Prostate gland (tissue), 2 donors: ENCODE results near the gene YEATS2. TPM values are rescaled to one million over a fixed set of nuclear protein-coding genes. Genes with fewer than 3 reads are reported as not detected.
"Not testable (repeated sequence)": the region's sequence is repeated elsewhere in the genome, so short reads cannot be mapped to it uniquely, and the experiment has no call there.

Source experiments
- DNase-seq: peaks from one replicate; pipeline ENCODE4 v3.0.0-alpha.2; 2019; ENCODE audit warnings: low spot score
- H3K27ac ChIP-seq, 2 donors: fragments of 200-600 bp; sonication (generic); 2 replicates each; pipeline ENCODE4 v1.5.1; 2017 to 2019
- H3K27me3 ChIP-seq: fragments of 200-600 bp; sonication (generic); replicated peaks from 2 replicates; pipeline ENCODE4 v1.5.1; 2019; ENCODE audit not compliant: insufficient read depth
- H3K36me3 ChIP-seq, 2 donors: fragments of 200-600 bp; sonication (generic); 1 replicate in 1 of 2; 2 replicates in 1 of 2; pipeline versions ENCODE4 v1.5.1 to v1.8.1; 2017 to 2019
- H3K4me1 ChIP-seq: fragments of 200-600 bp; sonication (generic); replicated peaks from 2 replicates; pipeline ENCODE4 v1.5.1; 2019
- H3K4me3 ChIP-seq, 2 donors: fragments of 200-600 bp; sonication (generic); 2 replicates each; pipeline ENCODE4 v1.5.1; 2017 to 2019
- H3K9me3 ChIP-seq: fragments of 200-600 bp; sonication (generic); 2 replicates; pipeline ENCODE4 v1.5.1; 2017
- POLR2A ChIP-seq: fragments of 450-650 bp; IDR thresholded peaks from one replicate; pipeline ENCODE4 v1.6.1; 2016; ENCODE audit warnings: antibody characterized with exemption, mild to moderate bottlenecking
- POLR2AphosphoS5 ChIP-seq: sonication (generic); formaldehyde crosslinking; IDR thresholded peaks from one replicate; pipeline ENCODE4 v1.6.1; 2017; ENCODE audit warnings: antibody characterized with exemption
- whole genome bisulfite sequencing: methylation state at CpG from one replicate; pipeline ENCODE4 v1.1.5; 2018; 5-methylcytosine and 5-hydroxymethylcytosine counted together
- intact Hi-C: fragments of 100-400 bp; cut with DNase I; formaldehyde crosslinking; loops from one replicate; pipeline ENCODE4 v1.14.2; 2022
- total RNA-seq, 2 donors: library from RNA; depleted of rRNA; stranded (reverse); fragments of >200 nt; gene quantifications; one replicate each; pipeline ENCODE4 v1.1.0, GENCODE V29; 2016
- TF ChIP-seq, protein P1 (sequence below), 4 experiments: fragments of 200-600 bp in 2 of 4; fragments of 450-650 bp in 2 of 4; sonication (generic) in 2 of 4; IDR thresholded peaks; 1 replicate in 3 of 4; 2 replicates in 1 of 4; pipeline ENCODE4 v1.5.1; 2016 to 2019; ENCODE audit warnings: antibody characterized with exemption in 4 of 4, mild to moderate bottlenecking in 2 of 4, moderate library complexity in 2 of 4

The YEATS2 gene
- total RNA-seq, 2 donors from 2014 or later = 24.1 to 24.8 TPM

- H3K27ac ChIP-seq = peak overlapping the region; percentile 88
- peaks cover 5% of the 10 kb centered on the region for H3K4me1 ChIP-seq
- peak overlapping the region; percentile 86 to 96 for H3K4me3 ChIP-seq
- TF ChIP-seq POLR2AphosphoS5 (no peak), POLR2A (no peak)
- TF ChIP-seq, protein P1, sequence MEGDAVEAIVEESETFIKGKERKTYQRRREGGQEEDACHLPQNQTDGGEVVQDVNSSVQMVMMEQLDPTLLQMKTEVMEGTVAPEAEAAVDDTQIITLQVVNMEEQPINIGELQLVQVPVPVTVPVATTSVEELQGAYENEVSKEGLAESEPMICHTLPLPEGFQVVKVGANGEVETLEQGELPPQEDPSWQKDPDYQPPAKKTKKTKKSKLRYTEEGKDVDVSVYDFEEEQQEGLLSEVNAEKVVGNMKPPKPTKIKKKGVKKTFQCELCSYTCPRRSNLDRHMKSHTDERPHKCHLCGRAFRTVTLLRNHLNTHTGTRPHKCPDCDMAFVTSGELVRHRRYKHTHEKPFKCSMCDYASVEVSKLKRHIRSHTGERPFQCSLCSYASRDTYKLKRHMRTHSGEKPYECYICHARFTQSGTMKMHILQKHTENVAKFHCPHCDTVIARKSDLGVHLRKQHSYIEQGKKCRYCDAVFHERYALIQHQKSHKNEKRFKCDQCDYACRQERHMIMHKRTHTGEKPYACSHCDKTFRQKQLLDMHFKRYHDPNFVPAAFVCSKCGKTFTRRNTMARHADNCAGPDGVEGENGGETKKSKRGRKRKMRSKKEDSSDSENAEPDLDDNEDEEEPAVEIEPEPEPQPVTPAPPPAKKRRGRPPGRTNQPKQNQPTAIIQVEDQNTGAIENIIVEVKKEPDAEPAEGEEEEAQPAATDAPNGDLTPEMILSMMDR (IDR thresholded peaks at IDR 0.05) = no peak
- H3K9me3 ChIP-seq = no peaks in the 10 kb centered on the region
- no peak for DNase-seq
- WGBS = 2% methylated on average over 9 of the region's 9 CpGs
- no peaks in the 10 kb centered on the region for H3K36me3 ChIP-seq
- H3K27me3 ChIP-seq = no peaks in the 10 kb centered on the region
- intact Hi-C loops = loop anchor here (5.0 kb wide), 1 partner anchor 61 kb away; the partner anchor contains the start of gene KLHL24
These were observed 1.2 kb downstream of the YEATS2 start for GRCh38 chr3:183698756-183699155.

GRCh38 chr3:183699238-183699947, 1.8 kb downstream of the YEATS2 start:
- Histone ChIP-seq H3K27ac (peak overlapping the region; percentile 88), H3K4me3 (peak overlapping the region in 1 of 2 donors; percentile 86), H3K9me3 (no peaks in the 10 kb centered on the region), H3K27me3 (no peaks in the 10 kb centered on the region), H3K4me1 (peaks cover 5% of the 10 kb centered on the region), H3K36me3 (no peaks in the 10 kb centered on the region)
- DNase-seq = no peak
- TF ChIP-seq, protein P1 (IDR thresholded peaks at IDR 0.05) = no peak
- TF ChIP-seq POLR2AphosphoS5 = no peak
- TF ChIP-seq POLR2A = no peak
- intact Hi-C loops = loop anchor here (5.0 kb wide), 1 partner anchor 62 kb away; the partner anchor contains the start of gene KLHL24
- WGBS = 59% methylated on average over 13 of the region's 13 CpGs

- 42% methylated on average over 5 of the region's 5 CpGs for WGBS
- no peak overlapping the region for H3K4me3 ChIP-seq
- no peaks in the 10 kb centered on the region for H3K36me3 ChIP-seq
- no peak for TF ChIP-seq POLR2AphosphoS5
- DNase-seq = no peak
- peaks cover 5% of the 10 kb centered on the region for H3K4me1 ChIP-seq
- H3K27ac ChIP-seq = no peak overlapping the region
- intact Hi-C loops = loop anchor here (5.0 kb wide), 1 partner anchor 61 kb away; no protein-coding TSS in a partner anchor
- H3K27me3 ChIP-seq = no peaks in the 10 kb centered on the region
- no peaks in the 10 kb centered on the region for H3K9me3 ChIP-seq
These were observed 4.1 kb downstream of the YEATS2 start for GRCh38 chr3:183701744-183702143.

- H3K4me1 ChIP-seq, DNase-seq, H3K36me3 ChIP-seq, H3K9me3 ChIP-seq, H3K27me3 ChIP-seq, H3K4me3 ChIP-seq, H3K27ac ChIP-seq: not testable (repeated sequence)
- intact Hi-C loops = loop anchor here (5.0 kb wide), 1 partner anchor 58 kb away; no protein-coding TSS in a partner anchor
- 87% methylated on average over 6 of the region's 6 CpGs for WGBS
These were observed 6.3 kb downstream of the YEATS2 start for GRCh38 chr3:183703892-183704291.

- Histone ChIP-seq H3K4me1 (no peaks in the 10 kb centered on the region), H3K27ac (no peak overlapping the region), H3K27me3 (no peaks in the 10 kb centered on the region), H3K9me3 (no peaks in the 10 kb centered on the region), H3K4me3 (no peak overlapping the region), H3K36me3 (no peaks in the 10 kb centered on the region)
- intact Hi-C loops = no loop called here
- TF ChIP-seq POLR2AphosphoS5 (no peak), POLR2A (no peak)
- TF ChIP-seq, protein P1 (IDR thresholded peaks at IDR 0.05) = no peak
- DNase-seq = no peak
These were observed 12.6 kb downstream of the YEATS2 start for GRCh38 chr3:183710231-183710630.

GRCh38 chr3:183711516-183711915, 13.9 kb downstream of the YEATS2 start:
- Histone ChIP-seq H3K4me1 (no peaks in the 10 kb centered on the region), H3K9me3 (no peaks in the 10 kb centered on the region), H3K36me3 (no peaks in the 10 kb centered on the region), H3K27me3 (no peaks in the 10 kb centered on the region), H3K27ac (no peak overlapping the region), H3K4me3 (no peak overlapping the region)
- TF ChIP-seq POLR2A (no peak), POLR2AphosphoS5 (no peak)
- TF ChIP-seq, protein P1 (IDR thresholded peaks at IDR 0.05) = no peak
- no peak for DNase-seq
- WGBS = 97% methylated on average over 3 of the region's 3 CpGs
- intact Hi-C loops = no loop called here
